GM12874 (cell line): ENCODE results near the gene DST.

Experiments
- CTCF ChIP-seq: IDR thresholded peaks from 2 replicates; pipeline ENCODE4 v1.5.1; 2011; ENCODE audit warnings: low read depth, mild to moderate bottlenecking, control low read depth, low read length, moderate library complexity; ENCODE audit not compliant: insufficient read depth

DST gene

GRCh38 chr6:56534680-56535419, 107.8 kb downstream of the DST start:
- no peak for TF ChIP-seq CTCF

GRCh38 chr6:56532766-56533551, 109.7 kb downstream of the DST start:
- no peak for TF ChIP-seq CTCF

- no peak for TF ChIP-seq CTCF
Measured at GRCh38 chr6:56531839-56532595, 110.7 kb downstream of the DST start.

GRCh38 chr6:56529594-56530191, 113.0 kb downstream of the DST start:
- no peak for TF ChIP-seq CTCF

GRCh38 chr6:56528412-56528841, 114.3 kb downstream of the DST start:
- no peak for TF ChIP-seq CTCF

GRCh38 chr6:56527934-56528333, 114.8 kb downstream of the DST start:
- TF ChIP-seq CTCF, result no peak
